GM12874 (cell line): ENCODE measurements around the gene PRPF4.

Source experiments
- CTCF ChIP-seq: IDR thresholded peaks from 2 replicates; pipeline ENCODE4 v1.5.1; 2011; ENCODE audit warnings: low read depth, mild to moderate bottlenecking, control low read depth, low read length, moderate library complexity; ENCODE audit not compliant: insufficient read depth

Gene PRPF4

DNA sequence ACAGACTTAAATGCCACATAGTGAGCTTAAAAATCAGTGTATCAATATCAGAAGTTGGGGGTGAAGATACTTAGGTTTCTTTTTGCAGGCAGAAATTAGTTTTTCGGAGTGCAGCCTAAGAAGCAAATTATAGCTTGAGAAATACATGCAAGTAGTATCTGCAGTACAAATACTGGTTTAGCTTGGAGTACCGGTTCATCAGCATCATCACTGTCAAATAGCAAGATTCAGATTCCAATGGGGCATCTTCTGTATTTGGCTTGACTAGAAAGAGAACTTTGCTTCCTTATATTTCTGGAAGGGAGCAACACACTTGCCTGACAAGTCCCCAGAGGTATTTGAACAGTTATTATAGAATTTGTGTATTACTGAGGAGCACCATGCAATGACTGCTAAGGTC is 34.3 kb upstream of the PRPF4 start:
- no peak for TF ChIP-seq CTCF

DNA sequence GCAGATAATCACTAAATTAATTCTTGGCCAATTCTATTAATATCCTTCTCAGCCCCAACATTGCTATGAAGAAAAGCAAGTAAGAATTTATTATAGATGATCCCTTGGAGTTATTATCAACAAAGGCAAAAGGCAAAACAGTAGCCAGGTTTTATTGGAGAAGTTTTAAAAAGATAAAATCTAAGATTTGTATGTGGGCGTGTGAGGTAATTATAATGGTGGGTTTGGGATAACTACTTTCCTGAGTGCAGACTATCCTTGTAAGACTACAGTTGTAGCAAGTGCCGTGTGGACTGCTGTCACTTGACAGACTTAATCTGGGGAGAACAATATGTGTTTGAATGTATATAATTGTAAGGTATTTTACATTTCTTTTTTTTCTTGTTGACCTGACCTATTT is 30.9 kb upstream of the PRPF4 start:
- TF ChIP-seq CTCF, result no peak

- TF ChIP-seq CTCF, result no peak
These were observed 29.6 kb upstream of the PRPF4 start for GRCh38 chr9:113245894-113246293.

DNA sequence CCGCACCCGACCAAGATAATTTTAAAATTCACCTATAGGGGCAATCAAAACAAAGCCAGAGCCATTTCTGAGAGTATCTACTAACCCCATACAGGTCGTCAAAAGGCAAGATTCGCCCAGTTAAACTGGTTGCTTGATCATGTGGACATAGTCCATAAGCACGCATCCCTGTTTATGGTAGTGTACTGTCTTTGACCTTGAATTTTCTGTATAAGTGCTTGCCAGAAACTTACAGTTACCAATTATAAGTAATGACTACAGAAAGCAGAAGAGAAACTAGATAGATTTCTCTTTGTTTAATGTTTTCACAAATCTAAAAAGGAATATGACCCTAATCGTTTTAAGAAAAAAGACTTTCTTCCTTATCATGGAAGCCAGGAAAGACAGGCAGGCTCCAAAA is 28.5 kb upstream of the PRPF4 start:
- TF ChIP-seq CTCF, result no peak

DNA sequence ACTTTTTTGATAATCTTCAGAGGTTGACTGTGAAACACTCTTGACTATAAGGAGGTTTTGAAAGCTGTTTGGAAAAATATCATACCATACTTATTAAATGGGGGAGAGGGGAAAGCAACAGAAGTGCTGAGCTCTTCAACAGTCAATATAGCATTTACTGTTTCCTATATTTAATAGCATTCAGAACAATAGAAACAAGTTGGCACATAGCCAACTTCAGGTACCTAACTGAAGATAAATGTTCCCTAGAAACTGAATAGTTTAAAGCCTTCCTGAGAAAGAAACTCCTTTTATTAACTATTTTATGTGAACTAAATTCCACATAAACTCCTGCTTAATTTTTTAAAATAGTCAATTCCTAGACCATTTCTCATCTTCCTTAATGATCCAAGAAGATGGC is 27.8 kb upstream of the PRPF4 start:
- TF ChIP-seq CTCF, result no peak

- TF ChIP-seq CTCF, result no peak
These were observed 24.7 kb upstream of the PRPF4 start for GRCh38 chr9:113250807-113251206.

DNA sequence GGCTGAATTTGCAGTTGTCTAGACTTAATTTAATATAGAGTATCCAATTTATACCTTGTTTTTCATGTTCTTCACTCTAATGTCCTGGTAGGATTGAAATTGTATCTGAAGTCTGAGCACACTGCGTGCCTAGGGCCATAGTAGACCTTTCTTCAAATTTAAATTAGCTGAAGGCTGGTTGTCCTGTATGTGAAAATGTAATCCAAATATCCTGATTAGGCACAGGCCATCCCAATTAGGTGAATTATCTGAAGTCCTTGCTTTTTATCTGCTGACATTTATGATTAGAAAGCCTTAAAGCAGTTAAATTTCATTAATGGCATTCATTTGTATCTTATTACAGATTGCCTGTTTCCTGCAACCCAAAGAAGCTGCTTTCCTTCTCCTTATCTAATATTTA is 20.5 kb upstream of the PRPF4 start:
- TF ChIP-seq CTCF, result no peak

DNA sequence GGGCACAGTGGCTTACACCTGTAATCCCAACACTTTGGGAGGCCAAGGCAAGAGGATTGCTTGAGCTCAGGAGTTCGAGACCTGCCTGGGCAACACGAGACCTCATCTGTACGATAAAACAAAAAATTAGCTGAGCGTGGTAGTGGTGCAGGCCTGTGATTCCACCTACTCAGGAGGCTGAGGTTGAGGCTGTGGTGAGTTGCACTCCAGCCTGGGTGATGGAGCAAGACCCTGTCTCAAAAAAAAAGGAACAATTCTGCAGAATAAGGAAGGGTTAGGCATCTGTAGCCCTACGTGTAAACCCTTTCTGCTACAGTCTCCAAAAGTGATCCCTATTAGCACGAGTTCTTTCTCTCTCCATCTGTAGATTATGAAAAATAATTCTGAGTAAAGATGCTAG is 20.0 kb upstream of the PRPF4 start:
- TF ChIP-seq CTCF, result no peak
